ENCODE data around the gene FRMD4A.

DNA sequence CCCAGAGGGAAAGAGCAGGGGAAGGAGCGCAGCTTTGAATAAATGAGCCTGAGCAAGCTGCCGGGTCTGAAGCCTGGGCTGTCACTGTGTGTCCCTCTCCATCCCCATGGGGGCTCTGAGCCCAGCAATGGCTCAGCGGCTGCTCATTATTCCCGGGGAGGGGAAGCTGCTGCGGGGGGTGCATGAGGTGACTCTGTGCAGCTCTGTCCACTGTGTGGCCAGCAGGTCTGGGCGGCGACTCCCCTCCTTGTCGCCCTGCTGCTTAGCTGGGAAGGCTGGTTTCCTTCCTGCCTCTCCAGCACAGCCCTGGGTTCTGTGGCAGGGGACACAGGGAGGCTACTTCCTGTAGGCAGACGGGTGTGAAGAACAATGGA lies 509.8 kb downstream of the FRMD4A start:
- TF ChIP-seq CTCF (IDR thresholded peaks at IDR 0.05; ENCODE audit: low read depth, low read length, poor library complexity, severe bottlenecking) (no peak), EZH2phosphoT487 (IDR thresholded peaks at IDR 0.05; ENCODE audit: borderline replicate concordance, low read length) (no peak)
